ENCODE measurements around the gene RRAS2. TPM values are rescaled to one million over a fixed set of nuclear protein-coding genes. Genes with fewer than 3 reads are reported as not detected.

The RRAS2 gene
- total and polyA plus RNA-seq, 2 experiments from 2014 or later: 50.7 to 72.9 TPM

DNA sequence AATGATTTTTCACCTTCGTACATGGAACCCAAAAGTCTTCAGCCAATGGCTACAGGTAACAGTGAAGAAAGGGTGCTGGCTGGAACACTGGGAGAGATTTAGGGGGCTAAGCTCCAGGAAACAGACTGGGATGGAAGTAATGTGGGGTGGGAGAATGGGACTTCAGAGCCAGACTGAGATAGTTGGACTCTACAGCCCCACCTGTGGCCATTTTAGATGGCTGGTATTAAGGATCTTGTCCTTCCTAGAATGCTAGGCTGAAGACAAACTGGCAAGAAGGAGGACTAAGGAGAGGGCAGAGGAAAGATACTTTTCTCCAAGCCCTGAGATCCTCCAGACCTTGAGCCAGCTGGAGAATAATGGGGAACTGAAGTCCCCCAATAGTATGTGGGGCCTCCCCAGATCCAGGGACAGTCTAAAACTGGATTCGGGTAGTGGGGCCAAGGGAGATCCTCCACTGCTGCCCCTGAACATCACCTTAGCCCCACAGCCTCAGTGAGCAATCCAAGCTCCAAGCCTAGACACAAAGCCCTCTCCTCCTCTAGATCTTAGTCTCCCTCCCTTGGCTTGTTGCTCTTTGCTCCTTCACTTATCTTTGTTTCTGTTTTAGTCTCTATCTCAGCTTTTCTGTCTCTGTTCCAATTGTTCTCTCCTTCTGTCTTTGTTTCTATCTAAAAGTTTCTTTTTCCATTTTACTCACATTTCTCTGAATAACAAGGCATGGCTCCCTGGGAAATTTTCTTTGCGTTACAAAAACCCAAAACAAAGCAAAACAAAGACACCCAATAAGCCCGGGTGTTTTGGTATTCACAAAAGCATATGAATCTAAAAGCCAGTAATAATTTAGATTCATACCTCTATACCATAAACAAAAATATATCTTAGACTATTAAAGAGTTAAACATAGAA lies 16.2 kb upstream of the RRAS2 start:
- H3K79me2 ChIP-seq: no peaks in the 10 kb centered on the region
- no peak for TF ChIP-seq EZH2 (IDR thresholded peaks at IDR 0.05; ENCODE audit: borderline replicate concordance)
- TF ChIP-seq, protein P1, sequence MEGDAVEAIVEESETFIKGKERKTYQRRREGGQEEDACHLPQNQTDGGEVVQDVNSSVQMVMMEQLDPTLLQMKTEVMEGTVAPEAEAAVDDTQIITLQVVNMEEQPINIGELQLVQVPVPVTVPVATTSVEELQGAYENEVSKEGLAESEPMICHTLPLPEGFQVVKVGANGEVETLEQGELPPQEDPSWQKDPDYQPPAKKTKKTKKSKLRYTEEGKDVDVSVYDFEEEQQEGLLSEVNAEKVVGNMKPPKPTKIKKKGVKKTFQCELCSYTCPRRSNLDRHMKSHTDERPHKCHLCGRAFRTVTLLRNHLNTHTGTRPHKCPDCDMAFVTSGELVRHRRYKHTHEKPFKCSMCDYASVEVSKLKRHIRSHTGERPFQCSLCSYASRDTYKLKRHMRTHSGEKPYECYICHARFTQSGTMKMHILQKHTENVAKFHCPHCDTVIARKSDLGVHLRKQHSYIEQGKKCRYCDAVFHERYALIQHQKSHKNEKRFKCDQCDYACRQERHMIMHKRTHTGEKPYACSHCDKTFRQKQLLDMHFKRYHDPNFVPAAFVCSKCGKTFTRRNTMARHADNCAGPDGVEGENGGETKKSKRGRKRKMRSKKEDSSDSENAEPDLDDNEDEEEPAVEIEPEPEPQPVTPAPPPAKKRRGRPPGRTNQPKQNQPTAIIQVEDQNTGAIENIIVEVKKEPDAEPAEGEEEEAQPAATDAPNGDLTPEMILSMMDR (IDR thresholded peaks at IDR 0.05; ENCODE audit: poor library complexity): no peak
- no peak for TF ChIP-seq EZH2phosphoT487 (IDR thresholded peaks at IDR 0.05; ENCODE audit: low read depth, severe bottlenecking, unreplicated experiment)
- no peaks in the 10 kb centered on the region for H3K9me3 ChIP-seq (ENCODE audit: low read depth)
- H3K36me3 ChIP-seq (replicated peaks; ENCODE audit: insufficient read depth, low read depth): no peaks in the 10 kb centered on the region
- no peaks in the 10 kb centered on the region for H4K20me1 ChIP-seq (ENCODE audit: insufficient read depth, poor library complexity, severe bottlenecking)
- H3K4me1 ChIP-seq (ENCODE audit: insufficient read depth): no peaks in the 10 kb centered on the region
- no peaks in the 10 kb centered on the region for H3K9me2 ChIP-seq (replicated peaks; ENCODE audit: insufficient read depth)
- no peak overlapping the region for H3K4me3 ChIP-seq
- peaks cover 5% of the 10 kb centered on the region for H3K27me3 ChIP-seq
- WGBS (ENCODE audit: low lambda C conversion rate, missing lambda C conversion rate): 94% methylated on average over 4 of the region's 4 CpGs
- H3K4me2 ChIP-seq: no peak overlapping the region
- H3K27ac ChIP-seq: no peak overlapping the region
- DNase-seq (ENCODE audit: low spot score): no peak
- H2AFZ ChIP-seq: no peak overlapping the region

DNA sequence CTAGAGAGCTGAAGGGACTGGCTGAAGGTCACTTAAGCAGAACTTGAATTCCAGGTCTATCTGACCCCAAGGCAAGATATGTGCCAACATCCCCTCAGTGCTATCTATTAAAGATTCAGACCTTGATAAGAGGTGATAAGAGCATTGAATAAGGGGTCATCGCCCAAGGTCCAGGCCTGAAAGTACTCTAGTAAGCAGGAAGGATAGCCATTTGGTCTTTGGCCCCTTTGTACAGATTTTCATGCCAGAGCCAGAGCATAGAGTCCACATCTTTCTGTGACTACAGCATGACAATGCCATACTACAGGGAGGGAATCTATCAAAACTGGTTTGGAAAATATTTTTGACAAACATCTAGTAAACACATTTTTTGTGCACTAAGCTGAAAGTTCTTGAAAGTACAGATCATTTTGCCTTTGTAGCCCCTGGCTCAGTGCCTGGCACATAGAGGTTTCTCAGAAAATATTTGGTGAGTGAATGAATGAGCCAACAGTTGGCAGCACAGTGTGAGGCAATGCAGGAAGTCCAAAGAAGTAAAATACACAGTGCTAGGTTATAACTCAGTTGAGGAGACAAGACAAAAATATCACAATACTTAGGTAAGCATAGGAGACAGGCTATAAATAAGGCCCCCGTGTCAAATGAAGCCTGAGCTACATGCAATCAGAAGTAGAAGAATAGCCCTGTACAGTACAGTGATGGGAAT lies 15.1 kb upstream of the RRAS2 start:
- Histone ChIP-seq H3K9me3 (ENCODE audit: low read depth) (no peaks in the 10 kb centered on the region), H3K27ac (no peak overlapping the region), H2AFZ (no peak overlapping the region), H3K4me2 (no peak overlapping the region), H4K20me1 (ENCODE audit: insufficient read depth, poor library complexity, severe bottlenecking) (no peaks in the 10 kb centered on the region), H3K79me2 (no peaks in the 10 kb centered on the region), H3K4me3 (no peak overlapping the region), H3K4me1 (ENCODE audit: insufficient read depth) (no peaks in the 10 kb centered on the region), H3K9me2 (replicated peaks; ENCODE audit: insufficient read depth) (no peaks in the 10 kb centered on the region), H3K36me3 (replicated peaks; ENCODE audit: insufficient read depth, low read depth) (no peaks in the 10 kb centered on the region), H3K27me3 (no peaks in the 10 kb centered on the region)
- TF ChIP-seq EZH2 (IDR thresholded peaks at IDR 0.05; ENCODE audit: borderline replicate concordance): no peak
- no peak for DNase-seq (ENCODE audit: low spot score)
- WGBS (ENCODE audit: low lambda C conversion rate, missing lambda C conversion rate): 84% methylated on average over 2 of the region's 2 CpGs

DNA sequence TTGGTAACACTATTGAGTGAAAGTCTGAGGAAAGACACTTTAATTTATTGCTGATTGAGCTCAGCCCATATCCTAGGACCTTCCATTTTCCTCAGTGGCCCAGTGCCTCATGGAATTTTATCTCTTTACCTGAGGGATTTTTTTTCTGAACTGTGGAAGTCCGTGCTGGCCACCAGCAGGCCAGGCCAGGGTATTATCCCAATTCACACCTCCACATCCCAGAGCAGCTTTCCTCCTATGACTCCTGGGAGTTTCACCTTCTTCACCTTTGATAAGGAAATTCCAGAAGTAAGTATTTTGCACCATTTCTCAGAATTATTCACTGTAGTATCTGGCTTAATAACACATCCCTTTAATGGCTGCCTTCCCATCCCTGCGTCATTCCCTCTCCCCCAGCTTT lies 13.0 kb upstream of the RRAS2 start:
- Histone ChIP-seq H3K4me3 (no peak overlapping the region), H3K9me2 (replicated peaks; ENCODE audit: insufficient read depth) (no peaks in the 10 kb centered on the region), H3K4me2 (no peak overlapping the region), H3K27me3 (no peaks in the 10 kb centered on the region), H4K20me1 (ENCODE audit: insufficient read depth, poor library complexity, severe bottlenecking) (no peaks in the 10 kb centered on the region), H3K36me3 (replicated peaks; ENCODE audit: insufficient read depth, low read depth) (no peaks in the 10 kb centered on the region), H3K79me2 (no peaks in the 10 kb centered on the region), H3K27ac (no peak overlapping the region), H3K9me3 (ENCODE audit: low read depth) (no peaks in the 10 kb centered on the region), H3K4me1 (ENCODE audit: insufficient read depth) (no peaks in the 10 kb centered on the region), H2AFZ (no peak overlapping the region)
- TF ChIP-seq EZH2 (IDR thresholded peaks at IDR 0.05; ENCODE audit: borderline replicate concordance) (no peak), EZH2phosphoT487 (IDR thresholded peaks at IDR 0.05; ENCODE audit: low read depth, severe bottlenecking, unreplicated experiment) (no peak)
- TF ChIP-seq, protein P1 (IDR thresholded peaks at IDR 0.05; ENCODE audit: poor library complexity): no peak
- no peak for DNase-seq (ENCODE audit: low spot score)
- 77% methylated on average over 2 of the region's 2 CpGs for WGBS (ENCODE audit: low lambda C conversion rate, missing lambda C conversion rate)

DNA sequence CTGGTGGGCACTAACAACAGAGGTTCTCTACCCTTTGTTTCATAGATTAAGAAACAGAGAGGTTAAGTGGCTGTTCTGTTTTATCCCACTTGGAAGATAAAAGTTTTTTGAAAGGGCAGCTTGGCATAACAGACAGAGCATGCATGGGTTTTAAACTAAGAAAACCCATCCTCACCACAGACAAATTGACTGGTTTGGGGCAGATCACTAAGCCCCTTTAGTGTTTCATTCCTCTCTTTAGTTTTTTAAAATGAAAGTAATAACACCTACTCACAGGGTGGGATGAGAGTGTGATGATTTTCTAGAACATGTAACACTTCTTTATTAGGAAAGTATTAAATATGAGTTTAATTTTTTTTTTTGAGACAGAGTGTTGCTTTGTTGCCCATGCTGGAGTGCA lies 12.3 kb upstream of the RRAS2 start:
- H4K20me1 ChIP-seq (ENCODE audit: insufficient read depth, poor library complexity, severe bottlenecking): no peaks in the 10 kb centered on the region
- H3K27ac ChIP-seq: no peak overlapping the region
- H3K27me3 ChIP-seq: no peaks in the 10 kb centered on the region
- no peaks in the 10 kb centered on the region for H3K9me2 ChIP-seq (replicated peaks; ENCODE audit: insufficient read depth)
- H2AFZ ChIP-seq: no peak overlapping the region
- H3K4me3 ChIP-seq: no peak overlapping the region
- H3K4me2 ChIP-seq: no peak overlapping the region
- no peaks in the 10 kb centered on the region for H3K4me1 ChIP-seq (ENCODE audit: insufficient read depth)
- no peaks in the 10 kb centered on the region for H3K36me3 ChIP-seq (replicated peaks; ENCODE audit: insufficient read depth, low read depth)
- no peaks in the 10 kb centered on the region for H3K9me3 ChIP-seq (ENCODE audit: low read depth)
- DNase-seq (ENCODE audit: low spot score): no peak
- H3K79me2 ChIP-seq: no peaks in the 10 kb centered on the region
- TF ChIP-seq, protein P1 (IDR thresholded peaks at IDR 0.05; ENCODE audit: poor library complexity): no peak

Data from hepatocyte (in vitro differentiated cells).